NCI-H146 treated with DMSO at 0.1 percent for 48 hours (cell line): ENCODE data around the gene BTBD9.
"Not testable (repeated sequence)": the region's sequence is repeated elsewhere in the genome, so short reads cannot be mapped to it uniquely, and the experiment has no call there.

ENCODE experiments used
- DNase-seq: peaks from one replicate; lab custom pipeline; 2025; ENCODE audit not compliant: unreplicated experiment; lab: John Stamatoyannopoulos, UW

Gene BTBD9

DNA sequence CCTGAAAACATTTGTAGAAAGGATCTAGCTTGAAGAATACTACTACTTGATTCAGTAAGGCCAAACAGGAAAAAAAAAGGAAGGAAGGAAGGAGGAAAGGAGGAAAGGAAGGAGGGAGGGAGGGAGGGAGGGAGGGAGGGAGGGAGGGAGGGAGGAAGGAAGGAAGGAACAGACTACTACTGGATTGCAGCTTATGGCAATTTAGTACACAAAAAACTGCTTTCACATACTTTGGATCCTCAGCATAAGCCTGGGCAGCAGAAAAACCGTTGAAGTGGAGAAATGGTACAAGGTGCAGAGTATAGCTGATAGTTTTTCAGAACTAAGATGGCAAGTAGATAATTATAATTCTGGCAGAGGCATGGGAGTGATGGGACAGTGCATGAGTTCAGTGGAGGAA lies 201.6 kb downstream of the BTBD9 start:
- no peak for DNase-seq

DNA sequence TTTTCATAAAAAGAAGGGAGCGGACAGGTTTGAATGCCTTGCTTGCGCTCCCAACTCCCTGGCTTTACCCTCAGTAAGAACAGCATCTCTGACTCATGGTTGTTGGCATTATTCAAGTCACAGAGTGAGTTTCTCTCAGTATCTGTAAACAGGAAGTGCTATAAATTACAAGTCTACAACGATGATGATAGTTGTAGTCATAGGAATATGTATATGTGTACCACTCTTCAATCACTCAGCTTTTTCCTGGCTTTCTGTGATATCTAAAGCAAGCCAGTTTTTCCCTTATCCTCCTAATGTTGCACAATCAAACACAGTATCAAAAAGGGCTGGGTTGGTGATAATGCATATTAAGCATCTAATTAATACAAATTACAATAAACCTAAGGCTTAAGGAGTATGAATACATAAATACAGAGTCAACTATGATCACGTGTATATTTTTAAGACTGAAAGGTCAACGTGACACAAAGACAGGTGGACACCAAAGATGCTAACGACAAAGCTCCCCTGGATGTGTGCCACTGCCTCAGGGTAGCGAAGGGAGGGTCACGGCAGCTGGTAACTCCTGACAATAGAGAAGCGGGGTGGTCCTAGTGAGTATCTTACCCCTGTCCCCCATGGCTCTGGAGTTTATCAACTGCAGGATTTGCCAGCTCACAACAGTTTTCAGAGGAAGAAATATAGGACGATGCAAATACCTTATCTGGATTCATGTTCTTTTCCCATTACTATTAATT lies 202.8 kb downstream of the BTBD9 start:
- peak; percentile 20 for DNase-seq

DNA sequence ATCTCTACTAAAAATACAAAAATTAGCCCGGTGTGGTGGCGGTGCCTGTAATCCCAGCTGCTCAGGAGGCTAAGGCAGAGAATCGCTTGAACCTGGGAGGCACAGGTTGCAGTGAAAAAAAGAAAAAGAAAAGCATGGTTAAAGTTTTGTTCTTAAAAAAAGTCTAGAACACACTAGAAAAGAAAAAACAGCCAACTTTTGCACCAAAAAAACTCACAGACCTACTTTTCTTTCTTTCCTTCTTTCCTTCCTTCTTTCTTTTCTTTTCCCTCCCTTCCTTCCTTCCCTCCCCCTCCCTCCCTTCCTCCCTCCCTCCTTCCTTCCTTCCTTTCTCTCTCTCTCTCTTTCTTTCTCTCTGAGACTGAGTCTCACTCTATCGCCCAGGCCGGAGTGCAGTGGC lies 204.4 kb downstream of the BTBD9 start:
- no peak for DNase-seq

DNA sequence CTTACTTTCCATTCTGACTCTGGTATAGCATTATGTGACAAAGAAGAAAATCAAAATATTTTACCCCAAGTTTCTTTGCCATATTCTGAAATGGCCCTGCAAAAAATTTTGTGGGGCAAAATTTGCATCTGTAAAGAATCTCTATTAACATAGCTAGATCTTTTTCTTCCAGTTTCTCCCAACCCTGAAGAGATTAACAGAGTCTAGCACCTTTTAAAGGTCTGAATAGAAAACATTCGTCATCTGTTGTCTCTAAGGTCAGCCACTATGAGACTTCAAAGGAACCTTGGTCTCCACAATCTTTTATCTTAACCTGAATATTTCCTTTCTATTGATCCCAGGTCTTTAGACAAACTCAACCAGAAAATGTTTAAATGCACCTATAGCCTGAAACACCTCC lies 205.7 kb downstream of the BTBD9 start:
- no peak for DNase-seq

DNA sequence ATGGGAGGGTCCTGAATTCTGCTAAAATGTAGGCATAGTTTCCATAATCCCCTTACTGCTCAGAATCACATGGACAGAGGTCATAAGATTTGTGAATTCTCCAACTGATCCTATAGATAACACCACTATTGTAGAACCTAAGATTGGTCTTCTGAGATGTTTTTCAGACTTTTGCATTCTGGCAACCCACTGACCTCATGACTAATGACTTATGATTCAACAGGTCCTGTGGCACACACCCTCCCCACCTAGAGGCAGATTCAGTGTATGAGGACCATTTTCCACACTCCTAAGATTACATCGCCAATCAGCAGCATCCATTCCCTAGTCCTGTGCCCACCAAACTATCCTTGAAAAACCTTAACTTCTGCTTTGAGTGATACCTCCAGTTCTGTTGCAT lies 207.2 kb downstream of the BTBD9 start:
- no peak for DNase-seq

DNA sequence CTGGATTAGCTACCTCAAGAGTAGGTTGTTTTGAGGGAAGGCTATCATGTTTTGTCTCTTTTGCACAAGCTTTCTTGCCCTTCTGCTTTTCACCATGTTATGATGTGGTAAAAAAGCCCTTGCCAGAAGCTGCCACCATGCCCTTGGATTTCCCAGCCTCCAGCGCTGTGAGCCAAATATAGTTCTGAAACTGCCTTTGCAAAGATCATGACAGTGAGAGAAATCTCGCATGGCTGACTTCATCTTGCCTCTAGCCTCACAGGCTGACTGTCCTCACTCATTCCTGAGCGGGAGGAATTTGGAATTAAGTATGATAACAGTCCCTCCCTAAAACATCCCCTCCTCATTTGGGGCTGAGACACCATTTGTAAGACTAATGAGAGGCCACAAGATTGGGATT lies 207.7 kb downstream of the BTBD9 start:
- DNase-seq = no peak

DNA sequence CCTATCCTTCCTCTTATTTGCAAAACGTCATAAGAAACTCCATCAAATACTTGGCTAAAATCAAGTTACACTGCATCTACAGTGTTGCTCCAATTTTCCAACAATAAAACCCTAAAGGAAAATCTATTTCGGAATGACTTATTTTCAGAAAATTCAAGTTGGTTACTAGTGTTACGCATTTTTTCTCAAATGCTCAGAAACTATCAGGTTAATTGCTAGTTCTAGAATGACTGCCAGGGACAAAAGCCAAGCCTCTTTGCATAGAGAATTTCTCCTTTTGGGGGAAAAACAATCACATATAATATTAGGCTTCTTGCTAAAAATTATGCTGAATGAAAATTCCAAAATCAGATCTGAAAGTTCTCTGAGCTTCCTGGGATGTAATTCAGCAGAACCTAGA lies 210.2 kb downstream of the BTBD9 start:
- DNase-seq = no peak

DNA sequence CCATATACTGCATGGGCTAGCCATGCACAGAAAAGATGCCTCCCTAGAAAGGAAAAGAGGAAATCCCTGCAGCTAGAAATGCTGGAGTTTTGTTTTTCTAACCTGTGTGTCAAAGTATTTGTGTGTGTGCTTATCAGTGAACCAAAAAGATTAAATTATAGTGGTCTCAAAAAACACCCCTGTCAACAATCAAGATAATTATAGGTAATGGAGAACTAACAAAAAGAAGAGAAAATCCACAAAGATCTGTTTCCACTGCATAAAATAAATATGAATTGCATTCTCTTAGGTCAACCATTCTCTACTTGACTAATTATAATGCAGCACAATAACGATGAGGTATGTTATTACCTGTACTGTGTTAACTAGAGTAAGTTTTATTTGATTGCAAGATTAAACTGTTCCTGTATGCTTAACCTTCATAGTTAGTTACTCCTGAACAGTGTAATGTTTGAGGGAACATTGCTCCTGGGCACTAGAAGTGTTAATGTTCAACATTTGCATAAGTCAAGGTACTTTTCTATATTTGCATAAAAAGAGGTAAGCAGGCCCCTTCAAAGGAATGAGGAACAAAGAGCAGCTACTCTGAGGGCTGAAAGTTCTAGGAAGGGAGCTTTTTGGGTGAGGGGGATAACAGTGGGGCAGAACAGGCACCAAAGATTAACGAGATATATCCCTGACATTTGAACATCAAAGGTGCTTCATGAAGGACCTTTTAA lies 212.1 kb downstream of the BTBD9 start:
- DNase-seq = peak; percentile 97

DNA sequence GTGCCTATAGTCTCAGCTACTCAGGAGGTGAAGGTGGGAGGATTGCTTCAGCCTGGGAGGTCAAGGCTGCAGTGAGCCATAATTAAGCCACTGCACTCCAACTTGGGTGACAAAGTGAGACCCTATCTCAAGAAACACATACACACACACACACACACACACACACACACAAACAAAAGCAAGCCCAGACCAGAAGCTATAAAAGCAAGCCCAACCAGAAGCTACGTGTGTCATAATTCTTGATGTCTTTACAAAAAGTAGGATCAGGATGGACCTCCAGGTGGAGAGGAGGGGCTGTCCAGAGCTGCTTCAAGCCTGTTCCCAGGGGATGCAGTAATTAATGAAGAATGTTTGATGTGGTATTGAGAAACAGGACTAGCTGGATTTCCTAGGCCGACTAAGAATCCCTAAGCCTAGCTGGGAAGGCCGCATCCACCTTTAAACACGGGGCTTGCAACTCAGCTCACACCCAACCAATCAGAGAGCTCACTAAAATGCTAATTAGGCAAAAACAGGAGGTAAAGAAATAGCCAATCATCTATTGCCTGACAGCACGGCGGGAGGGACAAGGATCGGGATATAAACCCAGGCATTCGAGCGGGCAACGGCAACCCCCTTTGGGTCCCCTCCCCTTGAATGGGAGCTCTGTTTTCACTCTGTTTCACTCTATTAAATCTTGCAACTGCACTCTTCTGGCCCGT lies 213.8 kb downstream of the BTBD9 start:
- DNase-seq = not testable (repeated sequence)

DNA sequence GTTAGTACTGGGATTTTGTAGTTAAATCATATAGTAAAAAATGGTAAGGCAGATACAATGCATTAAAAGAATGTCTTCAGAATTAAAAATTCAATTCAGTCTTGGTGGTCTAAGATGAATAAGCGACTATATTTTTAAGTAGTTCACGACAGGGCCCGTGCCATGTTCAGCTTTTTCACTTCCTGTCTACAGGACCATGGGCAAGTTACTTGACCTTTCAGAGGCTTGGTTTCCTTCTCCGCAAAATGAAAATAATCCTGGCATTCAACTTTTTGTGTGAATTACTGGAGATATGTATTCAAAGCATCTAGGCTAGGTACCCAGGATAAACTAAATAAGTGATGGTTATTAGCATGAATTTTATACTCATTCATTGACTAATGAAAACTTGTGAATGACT lies 216.0 kb downstream of the BTBD9 start:
- DNase-seq = no peak

DNA sequence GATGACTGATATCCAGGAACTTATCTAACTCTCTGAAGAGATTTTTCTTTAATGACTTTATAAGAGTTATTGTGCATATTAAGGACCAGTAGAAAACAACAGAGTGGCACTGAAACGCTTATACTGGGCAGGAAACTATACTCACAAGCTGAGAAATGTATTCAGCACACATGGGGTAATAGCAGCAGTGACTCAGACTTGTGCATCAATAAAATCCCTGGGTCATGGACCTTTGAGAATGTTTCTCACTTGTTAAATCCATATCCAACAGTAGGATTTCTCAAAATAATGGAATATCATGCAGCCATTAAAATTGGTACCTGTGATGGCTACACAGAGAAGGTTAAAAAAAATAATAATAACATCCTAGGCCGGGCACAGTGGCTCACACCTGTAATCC lies 219.5 kb downstream of the BTBD9 start:
- DNase-seq = no peak

DNA sequence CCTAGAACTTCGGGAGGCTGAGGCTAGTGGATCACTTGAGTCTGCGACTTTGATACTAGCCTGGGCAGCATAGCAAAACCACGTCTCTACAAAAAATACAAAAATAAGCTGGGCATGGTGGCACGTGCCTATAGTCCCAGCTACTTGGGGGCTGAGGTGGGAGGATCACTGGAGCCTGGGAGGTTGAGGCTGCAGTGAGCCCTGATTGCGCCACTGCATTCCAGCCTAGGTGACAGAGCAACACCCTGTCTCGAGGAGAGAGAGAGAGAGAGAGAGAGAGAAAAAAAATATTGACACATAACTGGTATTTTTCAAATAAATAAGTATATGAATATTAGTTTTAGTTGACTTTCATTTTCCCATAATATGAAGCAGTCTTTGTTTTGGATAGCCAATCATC lies 222.2 kb downstream of the BTBD9 start:
- DNase-seq = no peak

DNA sequence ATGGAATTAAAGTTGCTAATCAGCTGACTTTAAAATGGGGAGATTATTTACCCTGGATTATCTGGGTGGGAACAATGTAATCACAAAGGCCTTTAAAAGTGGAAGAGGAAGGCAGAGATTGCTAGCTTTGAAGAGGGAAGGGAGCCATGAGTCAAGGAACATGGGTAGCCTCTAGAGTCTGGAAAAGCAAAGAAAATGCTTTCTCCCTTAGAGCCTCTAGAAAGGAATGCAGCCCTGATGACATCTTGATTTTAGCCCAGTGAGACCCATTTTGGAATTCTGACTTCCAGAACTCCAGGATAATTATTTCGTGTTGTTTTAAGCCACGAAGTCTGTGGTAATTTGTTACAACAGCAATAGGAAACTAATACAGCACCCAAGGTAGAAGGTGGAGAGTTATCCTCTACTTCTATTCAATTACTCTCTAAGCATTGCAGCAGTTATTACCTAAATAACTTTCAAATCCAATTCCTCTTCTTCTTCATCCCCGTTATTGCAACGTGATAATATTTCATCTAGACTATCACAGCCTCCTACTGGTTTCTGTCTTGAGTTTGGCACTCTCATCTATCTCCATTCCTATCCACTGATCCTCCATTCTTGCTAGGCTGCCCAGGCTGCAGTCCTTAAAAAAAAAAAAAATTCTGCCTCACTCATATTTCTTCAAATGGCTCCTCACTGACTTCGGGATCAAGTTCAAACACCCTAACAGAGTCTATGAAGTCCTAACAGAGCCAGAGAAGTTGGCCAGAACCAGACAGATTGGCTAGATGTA lies 224.3 kb downstream of the BTBD9 start:
- no peak for DNase-seq

DNA sequence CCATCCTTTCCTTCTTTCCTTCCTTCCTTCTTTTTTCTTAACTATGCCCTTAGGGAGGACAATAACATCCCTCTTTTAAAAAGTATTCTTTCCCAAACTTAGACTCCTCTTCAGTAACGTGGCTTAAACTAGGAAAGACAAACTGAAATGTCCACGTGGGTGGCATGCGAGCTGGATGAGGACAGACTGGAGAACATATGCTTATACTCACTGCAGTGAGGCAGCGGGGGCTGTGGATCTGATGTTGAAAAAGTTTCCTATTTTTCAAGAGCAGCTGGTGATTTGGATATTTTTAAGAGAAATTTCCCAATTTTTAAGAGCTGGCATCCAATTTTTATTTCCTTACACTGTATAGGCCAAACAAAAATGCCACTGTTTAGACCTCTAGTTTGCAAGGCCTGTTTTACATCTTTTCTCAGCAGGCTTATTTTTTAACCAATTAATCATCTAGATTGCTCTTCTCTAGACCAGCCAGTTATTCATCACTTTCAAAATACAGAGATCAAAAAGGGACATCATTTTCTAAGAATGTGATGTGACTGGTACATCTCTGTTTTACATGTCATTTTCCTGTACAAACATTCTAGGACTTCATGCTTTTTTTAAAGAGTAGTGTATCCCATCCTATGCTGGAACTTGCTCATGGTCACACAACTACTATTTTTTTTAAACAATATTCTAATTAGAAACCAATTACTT lies 226.5 kb downstream of the BTBD9 start:
- no peak for DNase-seq

DNA sequence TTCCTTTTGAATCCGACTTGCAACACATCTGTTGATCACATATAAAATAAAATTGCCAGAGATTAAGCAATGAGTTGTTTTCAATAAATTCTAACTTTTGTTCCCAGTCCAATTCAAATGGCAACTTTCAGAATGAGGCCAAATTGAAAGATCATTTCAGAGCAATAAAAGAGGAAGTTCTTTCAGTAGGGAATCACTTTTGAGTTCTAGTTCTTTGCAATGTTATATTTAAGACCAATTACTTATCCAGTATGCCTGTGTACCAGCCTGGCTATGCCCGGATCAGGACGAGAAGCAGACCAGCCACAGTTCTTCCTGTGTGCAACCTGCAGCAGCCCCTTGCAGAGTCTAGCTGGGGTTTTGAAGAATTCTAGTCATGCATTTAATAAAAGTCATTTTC lies 232.5 kb downstream of the BTBD9 start:
- DNase-seq = no peak

DNA sequence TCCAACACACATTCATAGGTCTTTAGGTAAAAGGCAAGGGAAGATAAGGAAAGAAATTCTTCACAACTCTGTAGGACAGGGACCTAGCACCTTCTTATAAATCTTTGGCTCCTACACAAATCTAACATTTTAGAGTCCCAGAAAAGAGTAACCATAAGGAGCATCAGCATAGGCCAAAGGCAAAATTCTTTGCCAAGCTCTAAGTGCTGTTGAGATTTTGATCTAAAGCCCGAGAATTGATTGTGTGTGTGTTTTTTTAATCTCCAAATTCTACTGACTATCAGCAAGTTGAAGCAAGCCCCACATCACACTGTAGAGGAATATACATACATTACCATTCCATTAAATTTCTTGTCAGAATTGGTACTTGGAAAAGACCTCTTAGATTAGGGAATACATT lies 233.6 kb downstream of the BTBD9 start:
- DNase-seq = no peak

DNA sequence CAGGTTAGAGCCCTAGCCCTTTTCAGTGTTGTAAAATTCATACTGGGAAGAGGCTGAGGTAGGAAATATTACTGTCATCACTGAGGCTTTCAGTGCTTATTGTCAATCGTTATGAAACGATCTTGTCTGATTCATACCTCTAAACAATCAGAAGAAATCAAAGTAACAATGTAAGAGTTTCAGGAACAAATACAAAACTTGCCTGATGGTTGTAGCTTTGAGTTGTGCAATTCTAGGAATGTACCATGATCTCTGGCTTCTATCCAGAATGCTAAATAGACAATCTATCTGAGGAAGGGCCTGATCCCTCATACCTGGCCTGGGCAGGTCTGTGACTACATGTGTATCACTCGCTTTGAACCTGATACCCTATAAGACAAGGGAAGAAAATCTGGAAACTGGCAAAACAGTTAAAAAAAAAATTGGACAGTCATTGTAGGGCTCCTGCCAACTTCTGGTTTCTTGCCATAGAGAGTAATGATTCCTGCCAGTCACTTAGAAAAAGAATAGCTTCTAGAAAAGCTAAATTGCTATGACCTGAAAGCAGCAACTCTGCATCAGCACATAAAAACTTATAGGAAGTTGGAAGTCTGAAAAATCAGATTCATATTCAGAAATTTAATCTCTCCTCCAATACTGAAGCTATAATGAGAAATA lies 234.7 kb downstream of the BTBD9 start:
- DNase-seq = no peak

DNA sequence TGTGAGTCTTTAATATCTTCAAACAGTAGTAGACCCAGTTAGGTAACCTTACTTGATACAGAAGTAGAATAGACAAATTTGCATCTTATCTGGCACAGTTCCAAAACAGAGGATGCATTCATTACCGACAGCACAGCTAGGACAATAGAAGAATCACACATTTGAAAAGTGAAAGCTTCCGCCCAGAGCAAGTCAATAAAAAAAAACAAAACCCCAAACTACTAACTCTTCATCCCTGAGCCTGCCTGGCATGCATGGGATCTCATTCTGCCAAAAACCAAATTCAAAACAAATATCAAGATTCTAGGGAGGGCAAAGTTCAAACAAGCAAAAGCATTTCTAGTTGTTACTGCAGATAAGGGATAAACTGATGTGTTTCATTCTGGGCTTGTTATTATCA lies 235.4 kb downstream of the BTBD9 start:
- peak; percentile 60 for DNase-seq

DNA sequence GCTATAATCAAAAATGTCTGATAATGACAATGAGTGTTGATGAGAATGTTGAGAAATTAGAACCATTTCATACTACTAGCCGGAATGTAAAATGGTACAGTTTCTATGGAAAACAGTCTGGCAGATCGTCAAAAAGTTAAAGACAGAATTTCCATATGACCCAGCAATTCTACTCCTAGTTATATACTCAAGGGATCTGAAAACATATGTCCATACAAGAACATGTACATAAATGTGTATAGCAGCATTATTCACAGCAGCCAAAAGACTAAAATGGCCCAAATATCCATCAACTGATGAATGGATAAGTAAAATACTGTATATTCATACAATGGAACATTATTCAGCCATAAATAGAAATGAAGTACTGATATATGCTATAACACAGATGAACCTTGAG lies 236.2 kb downstream of the BTBD9 start:
- DNase-seq = no peak

DNA sequence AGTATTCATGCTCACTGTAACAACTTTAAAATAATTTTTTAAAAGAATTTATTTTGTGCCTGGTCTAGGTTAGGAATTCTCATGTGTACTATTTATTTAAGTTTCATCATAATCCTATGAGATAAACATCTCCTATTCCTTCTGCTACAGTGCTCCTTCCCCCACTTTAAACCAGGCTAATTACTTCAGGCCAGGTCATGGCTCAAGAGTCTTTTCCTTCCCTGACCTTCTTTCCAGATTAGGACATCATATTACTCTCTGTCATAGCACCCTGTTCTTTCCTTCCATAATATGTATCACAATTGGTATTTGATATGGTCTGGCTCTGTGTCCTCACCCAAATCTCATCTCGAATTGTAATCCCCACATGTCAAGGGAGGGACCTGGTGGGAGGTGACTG lies 239.0 kb downstream of the BTBD9 start:
- DNase-seq = no peak
